Measurements from ENCODE around the gene NFIB. TPM values are rescaled to one million over a fixed set of nuclear protein-coding genes. Genes with fewer than 3 reads are reported as not detected.

Gene NFIB
- total RNA-seq, 2 experiments from 2014 or later, result 13.7 to 25.1 TPM

GRCh38 chr9:14107977-14108376, 206.0 kb downstream of the NFIB start:
- no peak for DNase-seq (ENCODE audit: low spot score)
- H3K79me2 ChIP-seq (ENCODE audit: insufficient read depth, low read depth, low read length), result no peaks in the 10 kb centered on the region
- H3K4me1 ChIP-seq (ENCODE audit: insufficient read depth, low read length, poor library complexity, severe bottlenecking), result no peaks in the 10 kb centered on the region
- no peak overlapping the region for H3K4me2 ChIP-seq (ENCODE audit: low read length)
- TF ChIP-seq EZH2phosphoT487 (IDR thresholded peaks at IDR 0.05; ENCODE audit: borderline replicate concordance, low read depth, low read length), result no peak
- TF ChIP-seq CTCF (conservative IDR thresholded peaks at IDR 0.05; ENCODE audit: low read length), result no peak
- no peak overlapping the region for H2AFZ ChIP-seq (ENCODE audit: low read length)
- intact Hi-C loops (cut with micrococcal nuclease; ENCODE audit: unreplicated experiment), result no loop called here
- no peak overlapping the region for H3K4me3 ChIP-seq (ENCODE audit: low read depth, low read length, poor library complexity, severe bottlenecking)
- BruUV-seq (replicated peaks), result no TSS peak
- H4K20me1 ChIP-seq (ENCODE audit: insufficient read depth, low read length), result no peaks in the 10 kb centered on the region
- H3K9me3 ChIP-seq (ENCODE audit: low read length), result no peaks in the 10 kb centered on the region
- ChIA-PET CTCF (ENCODE audit: unreplicated experiment) (no interaction called here), POLR2A (interaction anchor here (1.3 to 2.7 kb wide), 2 partner anchors 10 to 32 kb away, joined by 3 to 8 read pairs; no protein-coding TSS in a partner anchor)
- H3K9me2 ChIP-seq (ENCODE audit: insufficient read depth, low read length), result no peaks in the 10 kb centered on the region
- no peak overlapping the region for H3K27ac ChIP-seq (ENCODE audit: low read depth, low read length, poor library complexity, severe bottlenecking)
- peaks cover 10% of the 10 kb centered on the region for H3K36me3 ChIP-seq (ENCODE audit: insufficient read depth, low read length)

- POLR2A ChIA-PET, result interaction anchor here (1.3 to 2.7 kb wide), 2 partner anchors 10 to 32 kb away, joined by 3 to 8 read pairs; no protein-coding TSS in a partner anchor
- H3K27ac ChIP-seq (ENCODE audit: low read depth, low read length, poor library complexity, severe bottlenecking), result no peak overlapping the region
- no TSS peak for BruUV-seq (replicated peaks)
- H3K36me3 ChIP-seq (ENCODE audit: insufficient read depth, low read length), result peaks cover 5% of the 10 kb centered on the region; the same call in 1 of the 2 replicates
- no peak overlapping the region for H2AFZ ChIP-seq (ENCODE audit: low read length)
- no peaks in the 10 kb centered on the region for H3K79me2 ChIP-seq (ENCODE audit: insufficient read depth, low read depth, low read length)
- no peaks in the 10 kb centered on the region for H4K20me1 ChIP-seq (ENCODE audit: insufficient read depth, low read length)
- intact Hi-C loops (cut with micrococcal nuclease; ENCODE audit: unreplicated experiment), result no loop called here
- TF ChIP-seq CTCF (conservative IDR thresholded peaks at IDR 0.05; ENCODE audit: low read length) (no peak), EZH2phosphoT487 (IDR thresholded peaks at IDR 0.05; ENCODE audit: borderline replicate concordance, low read depth, low read length) (no peak)
- H3K4me3 ChIP-seq (ENCODE audit: low read depth, low read length, poor library complexity, severe bottlenecking), result no peak overlapping the region
- DNase-seq (ENCODE audit: low spot score), result no peak
- H3K9me2 ChIP-seq (ENCODE audit: insufficient read depth, low read length), result no peaks in the 10 kb centered on the region
- no peaks in the 10 kb centered on the region for H3K4me1 ChIP-seq (ENCODE audit: insufficient read depth, low read length, poor library complexity, severe bottlenecking)
- H3K4me2 ChIP-seq (ENCODE audit: low read length), result no peak overlapping the region
- CTCF ChIA-PET (ENCODE audit: unreplicated experiment), result no interaction called here
- no peaks in the 10 kb centered on the region for H3K9me3 ChIP-seq (ENCODE audit: low read length)
Observed at GRCh38 chr9:14107495-14107894, 206.4 kb downstream of the NFIB start.

- ChIA-PET POLR2A (interaction anchor here (1.3 kb wide), 1 partner anchor 9 kb away, joined by 3 read pairs; no protein-coding TSS in a partner anchor), CTCF (ENCODE audit: unreplicated experiment) (no interaction called here)
- intact Hi-C loops (cut with micrococcal nuclease; ENCODE audit: unreplicated experiment), result no loop called here
- no peak overlapping the region for H3K4me2 ChIP-seq (ENCODE audit: low read length)
- no peaks in the 10 kb centered on the region for H3K9me2 ChIP-seq (ENCODE audit: insufficient read depth, low read length)
- no peak overlapping the region for H3K27ac ChIP-seq (ENCODE audit: low read depth, low read length, poor library complexity, severe bottlenecking)
- TF ChIP-seq CTCF (conservative IDR thresholded peaks at IDR 0.05; ENCODE audit: low read length) (no peak), EZH2phosphoT487 (IDR thresholded peaks at IDR 0.05; ENCODE audit: borderline replicate concordance, low read depth, low read length) (no peak)
- H3K36me3 ChIP-seq (ENCODE audit: insufficient read depth, low read length), result no peaks in the 10 kb centered on the region
- H2AFZ ChIP-seq (ENCODE audit: low read length), result no peak overlapping the region
- DNase-seq (ENCODE audit: low spot score), result no peak
- H3K4me3 ChIP-seq (ENCODE audit: low read depth, low read length, poor library complexity, severe bottlenecking), result no peak overlapping the region
- H3K79me2 ChIP-seq (ENCODE audit: insufficient read depth, low read depth, low read length), result no peaks in the 10 kb centered on the region
- no peaks in the 10 kb centered on the region for H4K20me1 ChIP-seq (ENCODE audit: insufficient read depth, low read length)
- BruUV-seq (replicated peaks), result no TSS peak
- H3K4me1 ChIP-seq (ENCODE audit: insufficient read depth, low read length, poor library complexity, severe bottlenecking), result no peaks in the 10 kb centered on the region
- H3K9me3 ChIP-seq (ENCODE audit: low read length), result no peaks in the 10 kb centered on the region
Observed at GRCh38 chr9:14106699-14107098, 207.2 kb downstream of the NFIB start.
